GM19395 (cell line): ENCODE measurements around the gene NCCRP1.
"Not testable (repeated sequence)": the region's sequence is repeated elsewhere in the genome, so short reads cannot be mapped to it uniquely, and the experiment has no call there.

Experiments
- ATAC-seq: cut with Tn5 transposase; IDR thresholded peaks from one replicate; pipeline ENCODE4 v1.9.1; 2021; ENCODE audit warnings: mild to moderate bottlenecking, moderate library complexity; ENCODE audit not compliant: unreplicated experiment

The NCCRP1 gene

GRCh38 chr19:39243741-39244140 lies 47.0 kb downstream of the NCCRP1 start:
- not testable (repeated sequence) for ATAC-seq

GRCh38 chr19:39244410-39245100 lies 47.8 kb downstream of the NCCRP1 start, which contains the start of gene IFNL3:
IFNL3 (minus strand) TSS chr19:39245006; CDS start chr19:39244967, 39 bp downstream.
- ATAC-seq = not testable (repeated sequence)

- not testable (repeated sequence) for ATAC-seq
Observed at GRCh38 chr19:39245166-39245565, 48.4 kb downstream of the NCCRP1 start.

- no peak for ATAC-seq
Observed at GRCh38 chr19:39246951-39247669, 50.3 kb downstream of the NCCRP1 start.

GRCh38 chr19:39247701-39248664 lies 51.2 kb downstream of the NCCRP1 start:
- ATAC-seq = no peak

GRCh38 chr19:39248806-39249205 lies 52.0 kb downstream of the NCCRP1 start, which contains the start of gene IFNL4:
IFNL4 (minus strand) TSS chr19:39248856.
- ATAC-seq = no peak

GRCh38 chr19:39251081-39251480 lies 54.3 kb downstream of the NCCRP1 start:
- ATAC-seq = no peak
